Adrenal gland (tissue), 12 donors: Measurements from ENCODE around the gene TMEM255B. TPM values are rescaled to one million over a fixed set of nuclear protein-coding genes. Genes with fewer than 3 reads are reported as not detected.
A peak's percentile ranks its signal among the peaks of the same experiment; 100 is the strongest.

ENCODE experiments used
- DNase-seq, 7 donors: peaks; one replicate each; pipeline ENCODE4 v3.0.0-alpha.2; 2019 to 2020
- H3K27ac ChIP-seq, 5 donors: fragments of 200-600 bp; sonication (generic) in 4 of 5; 1 replicate in 3 of 5; 2 replicates in 2 of 5; pipeline versions ENCODE4 v1.5.1 to v1.8.0; 2016 to 2020; ENCODE audit warnings: mild to moderate bottlenecking in 1 of 5
- H3K27me3 ChIP-seq: fragments of 200-600 bp; 2 replicates; pipeline ENCODE4 v1.8.0; 2021
- H3K36me3 ChIP-seq, 2 donors: fragments of 200-600 bp; replicated peaks in 1 of 2; 1 replicate in 1 of 2; 2 replicates in 1 of 2; pipeline versions ENCODE4 v1.5.1 to v1.8.0; 2018 to 2022
- H3K4me1 ChIP-seq, 2 donors: fragments of 200-600 bp; replicated peaks in 1 of 2; 1 replicate in 1 of 2; 2 replicates in 1 of 2; pipeline versions ENCODE4 v1.5.1 to v1.8.0; 2018 to 2021
- H3K4me3 ChIP-seq, 4 donors: fragments of 200-600 bp; sonication (generic) in 3 of 4; one replicate each; pipeline ENCODE4 v1.5.1; 2016 to 2018
- H3K9me3 ChIP-seq, 3 donors: fragments of 200-600 bp; sonication (generic) in 1 of 3; replicated peaks in 1 of 3; 1 replicate in 2 of 3; 2 replicates in 1 of 3; pipeline versions ENCODE4 v1.5.1 to v1.8.0; 2016 to 2021
- CTCF ChIP-seq, 6 experiments: fragments of 450-650 bp in 4 of 6; fragments of 200-600 bp in 2 of 6; sonication (generic) in 1 of 6; IDR thresholded peaks; 1 replicate in 5 of 6; 2 replicates in 1 of 6; pipeline versions ENCODE4 v1.5.1 to v1.8.0; 2016 to 2021; ENCODE audit warnings: antibody characterized with exemption in 6 of 6, mild to moderate bottlenecking in 2 of 6, moderate library complexity in 1 of 6
- POLR2A ChIP-seq, 2 donors: fragments of 450-650 bp; IDR thresholded peaks; one replicate each; pipeline ENCODE4 v1.6.1; 2017; ENCODE audit warnings: antibody characterized with exemption in 2 of 2, mild to moderate bottlenecking in 2 of 2, moderate library complexity in 1 of 2
- WGBS, 4 donors: extraction: QIAGEN DNeasy Blood & Tissue Kit in 2 of 4; methylation state at CpG; one replicate each; pipeline versions ENCODE4 v1.1.5 to v1.1.7; 2013 to 2017; 5-methylcytosine and 5-hydroxymethylcytosine counted together
- intact Hi-C, 2 donors: fragments of 100-400 bp; cut with DNase I; formaldehyde crosslinking; loops; one replicate each; pipeline versions ENCODE4 v1.14.1 to v1.15.0; 2022 to 2023
- polyA plus RNA-seq, 3 donors: library from polyadenylated mRNA; stranded (reverse); fragments of 200-250 nt in 2 of 3; fragments of 350-450 nt in 1 of 3; fragmentation: Illumina TruSeq in 1 of 3; extraction: RNeasy Lipid Tissue Mini Kit (QIAGEN cat#74804) in 1 of 3; gene quantifications; one replicate each; pipeline ENCODE4 v1.2.3, GENCODE V29; 2013 to 2014
- total RNA-seq, 9 donors: library from RNA; depleted of rRNA in 4 of 9; stranded (reverse); fragments of >200 nt in 4 of 9; fragments of 120-200 nt in 1 of 9; fragmentation: NEBNext Ultra II Directional in 1 of 9; extraction: Animal tissue kit (Norgen Biotek cat#: 25700) in 1 of 9; gene quantifications; one replicate each; pipeline versions ENCODE4 v1.1.0 to v1.2.4, GENCODE V29; 2013 to 2023
- donor health status: healthy with polysubstance abuse.
- donor health status: Bipolar disorder and iron deficiency.
- donor health status: DM: yes; HTN: yes; CAD: no.
- donor health status: DM: no; HTN: no; CAD: no.
- donor health status: DM: no; HTN: no; CAD: no.
- donor health status: DM: yes; HTN: yes; CAD: no.

TMEM255B gene
- total and polyA plus RNA-seq, 12 donors = 1.3 to 60.1 (median 17.2) TPM

GRCh38 chr13:113815151-113816058 lies 56.4 kb downstream of the TMEM255B start:
- Histone ChIP-seq H3K27me3 (no peaks in the 10 kb centered on the region), H3K9me3 (no peaks in the 10 kb centered on the region), H3K4me1 (peaks cover 2 to 6% of the 10 kb centered on the region in 2 donors), H3K4me3 (no peak overlapping the region), H3K36me3 (no peaks in the 10 kb centered on the region), H3K27ac (peak overlapping the region in 2 of 5 donors; percentile 26 to 50)
- 67 to 79% (median 71%) methylated on average over 42 of the region's 42 CpGs for WGBS, 4 donors
- DNase-seq = peak in 1 of 7 donors; percentile 29
- TF ChIP-seq CTCF (IDR thresholded peaks at IDR 0.05) = no peak
- TF ChIP-seq POLR2A (IDR thresholded peaks at IDR 0.05) = no peak
- intact Hi-C loops = loop anchor here (5.0 kb wide), 2 partner anchors 132 to 412 kb away; no protein-coding TSS in a partner anchor

- intact Hi-C loops = loop anchor here (5.0 kb wide), 2 partner anchors 131 to 411 kb away; no protein-coding TSS in a partner anchor
- no peaks in the 10 kb centered on the region for H3K36me3 ChIP-seq
- no peak overlapping the region for H3K4me3 ChIP-seq
- peak overlapping the region in 1 of 5 donors; percentile 50 for H3K27ac ChIP-seq
- H3K27me3 ChIP-seq = no peaks in the 10 kb centered on the region
- no peaks in the 10 kb centered on the region for H3K9me3 ChIP-seq
- no peak for TF ChIP-seq CTCF (IDR thresholded peaks at IDR 0.05)
- peak in 1 of 7 donors; percentile 28 for DNase-seq
- H3K4me1 ChIP-seq = peaks cover 9 to 14% of the 10 kb centered on the region in 2 donors
- 58 to 63% (median 60%) methylated on average over 14 to 25 of the region's 25 CpGs for WGBS, 4 donors
These were observed 57.4 kb downstream of the TMEM255B start for GRCh38 chr13:113816254-113816929.

- peak overlapping the region in 1 of 5 donors; percentile 80 for H3K27ac ChIP-seq
- H3K27me3 ChIP-seq = no peaks in the 10 kb centered on the region
- no peak overlapping the region for H3K4me3 ChIP-seq
- WGBS, 4 donors = 25 to 31% (median 29%) methylated on average over 12 to 24 of the region's 24 CpGs
- TF ChIP-seq CTCF (IDR thresholded peaks at IDR 0.05) (peak; percentile 68 to 95 (median 80)), POLR2A (IDR thresholded peaks at IDR 0.05) (no peak)
- peaks cover 13 to 18% of the 10 kb centered on the region in 2 donors for H3K4me1 ChIP-seq
- H3K36me3 ChIP-seq = no peaks in the 10 kb centered on the region
- intact Hi-C loops = loop anchor here (5.0 kb wide), 2 partner anchors 130 to 410 kb away; no protein-coding TSS in a partner anchor
- no peaks in the 10 kb centered on the region for H3K9me3 ChIP-seq
- DNase-seq = peak; percentile 83 to 95 (median 90)
These were observed 58.2 kb downstream of the TMEM255B start for GRCh38 chr13:113816946-113817859.
